Right lobe of liver (tissue), 4 donors: ENCODE results near the gene MATK.

ENCODE experiments used
- POLR2A ChIP-seq: fragments of 450-650 bp; IDR thresholded peaks from one replicate; pipeline ENCODE4 v1.6.1; 2017; ENCODE audit warnings: antibody characterized with exemption, mild to moderate bottlenecking
- TF ChIP-seq, protein P1 (sequence below), 4 donors: fragments of 200-600 bp in 3 of 4; fragments of 450-650 bp in 1 of 4; IDR thresholded peaks; one replicate each; pipeline versions ENCODE4 v1.5.1 to v1.8.0; 2016 to 2022; ENCODE audit warnings: antibody characterized with exemption in 4 of 4, mild to moderate bottlenecking in 2 of 4
- donor health status: DM: no; HTN: no; CAD: no.
- donor health status: DM: no; HTN: no; CAD: no.
- donor health status: DM: no; HTN: yes; CAD: no.

- TF ChIP-seq, protein P1, sequence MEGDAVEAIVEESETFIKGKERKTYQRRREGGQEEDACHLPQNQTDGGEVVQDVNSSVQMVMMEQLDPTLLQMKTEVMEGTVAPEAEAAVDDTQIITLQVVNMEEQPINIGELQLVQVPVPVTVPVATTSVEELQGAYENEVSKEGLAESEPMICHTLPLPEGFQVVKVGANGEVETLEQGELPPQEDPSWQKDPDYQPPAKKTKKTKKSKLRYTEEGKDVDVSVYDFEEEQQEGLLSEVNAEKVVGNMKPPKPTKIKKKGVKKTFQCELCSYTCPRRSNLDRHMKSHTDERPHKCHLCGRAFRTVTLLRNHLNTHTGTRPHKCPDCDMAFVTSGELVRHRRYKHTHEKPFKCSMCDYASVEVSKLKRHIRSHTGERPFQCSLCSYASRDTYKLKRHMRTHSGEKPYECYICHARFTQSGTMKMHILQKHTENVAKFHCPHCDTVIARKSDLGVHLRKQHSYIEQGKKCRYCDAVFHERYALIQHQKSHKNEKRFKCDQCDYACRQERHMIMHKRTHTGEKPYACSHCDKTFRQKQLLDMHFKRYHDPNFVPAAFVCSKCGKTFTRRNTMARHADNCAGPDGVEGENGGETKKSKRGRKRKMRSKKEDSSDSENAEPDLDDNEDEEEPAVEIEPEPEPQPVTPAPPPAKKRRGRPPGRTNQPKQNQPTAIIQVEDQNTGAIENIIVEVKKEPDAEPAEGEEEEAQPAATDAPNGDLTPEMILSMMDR (IDR thresholded peaks at IDR 0.05): no peak
- TF ChIP-seq POLR2A: no peak
These were observed 24.7 kb upstream of the MATK start for GRCh38 chr19:3810708-3811355.
